HG03457 (cell line): ENCODE results near the gene AOPEP.
"Not testable (repeated sequence)": the region's sequence is repeated elsewhere in the genome, so short reads cannot be mapped to it uniquely, and the experiment has no call there.

ENCODE experiments used
- ATAC-seq: cut with Tn5 transposase; IDR thresholded peaks from one replicate; pipeline ENCODE4 v1.9.1; 2021; ENCODE audit warnings: moderate number of reproducible peaks; ENCODE audit not compliant: unreplicated experiment

The AOPEP gene

GRCh38 chr9:94948567-94949235 lies 222.2 kb downstream of the AOPEP start:
- ATAC-seq = no peak

GRCh38 chr9:94949370-94949769 lies 222.9 kb downstream of the AOPEP start:
- ATAC-seq = no peak

- ATAC-seq = no peak
Measured at GRCh38 chr9:94950040-94950578, 223.6 kb downstream of the AOPEP start.

GRCh38 chr9:94950579-94951323 lies 224.3 kb downstream of the AOPEP start:
- no peak for ATAC-seq

- no peak for ATAC-seq
Measured at GRCh38 chr9:94951324-94952135, 225.0 kb downstream of the AOPEP start.

GRCh38 chr9:94952565-94953373 lies 226.3 kb downstream of the AOPEP start:
- no peak for ATAC-seq

- no peak for ATAC-seq
Measured at GRCh38 chr9:94956731-94957130, 230.2 kb downstream of the AOPEP start.

- ATAC-seq = no peak
Measured at GRCh38 chr9:94960964-94961363, 234.5 kb downstream of the AOPEP start.

GRCh38 chr9:94961870-94962269 lies 235.4 kb downstream of the AOPEP start:
- ATAC-seq = no peak

- not testable (repeated sequence) for ATAC-seq
Measured at GRCh38 chr9:94965631-94966030, 239.1 kb downstream of the AOPEP start.

GRCh38 chr9:94966046-94966445 lies 239.5 kb downstream of the AOPEP start:
- not testable (repeated sequence) for ATAC-seq

GRCh38 chr9:94967482-94967881 lies 241.0 kb downstream of the AOPEP start:
- no peak for ATAC-seq

- ATAC-seq = no peak
Measured at GRCh38 chr9:94971378-94972131, 245.1 kb downstream of the AOPEP start.

- ATAC-seq = no peak
Measured at GRCh38 chr9:94973451-94973941, 247.0 kb downstream of the AOPEP start.

- no peak for ATAC-seq
Measured at GRCh38 chr9:94974154-94974879, 247.8 kb downstream of the AOPEP start.

GRCh38 chr9:94975480-94975879 lies 249.0 kb downstream of the AOPEP start:
- no peak for ATAC-seq

GRCh38 chr9:94976077-94976476 lies 249.6 kb downstream of the AOPEP start:
- ATAC-seq = no peak

GRCh38 chr9:94977416-94977815 lies 250.9 kb downstream of the AOPEP start:
- no peak for ATAC-seq

GRCh38 chr9:94979904-94980507 lies 253.5 kb downstream of the AOPEP start:
- ATAC-seq = no peak
